OCI-LY3 (cell line): ENCODE data around the gene MPV17L2.

ENCODE experiments used
- EZH2phosphoT487 ChIP-seq: fragments of 200-600 bp; shearing (Covaris generic); IDR thresholded peaks from 2 replicates; pipeline ENCODE4 v1.6.1; 2018; ENCODE audit warnings: antibody characterized with exemption, mixed run types, low read depth
- TF ChIP-seq, protein P1 (sequence below): fragments of 200-600, 300-600 bp; sonication (generic); IDR thresholded peaks from 2 replicates; pipeline ENCODE4 v1.5.1; 2014; ENCODE audit warnings: antibody characterized with exemption, low read length, low read depth

DNA sequence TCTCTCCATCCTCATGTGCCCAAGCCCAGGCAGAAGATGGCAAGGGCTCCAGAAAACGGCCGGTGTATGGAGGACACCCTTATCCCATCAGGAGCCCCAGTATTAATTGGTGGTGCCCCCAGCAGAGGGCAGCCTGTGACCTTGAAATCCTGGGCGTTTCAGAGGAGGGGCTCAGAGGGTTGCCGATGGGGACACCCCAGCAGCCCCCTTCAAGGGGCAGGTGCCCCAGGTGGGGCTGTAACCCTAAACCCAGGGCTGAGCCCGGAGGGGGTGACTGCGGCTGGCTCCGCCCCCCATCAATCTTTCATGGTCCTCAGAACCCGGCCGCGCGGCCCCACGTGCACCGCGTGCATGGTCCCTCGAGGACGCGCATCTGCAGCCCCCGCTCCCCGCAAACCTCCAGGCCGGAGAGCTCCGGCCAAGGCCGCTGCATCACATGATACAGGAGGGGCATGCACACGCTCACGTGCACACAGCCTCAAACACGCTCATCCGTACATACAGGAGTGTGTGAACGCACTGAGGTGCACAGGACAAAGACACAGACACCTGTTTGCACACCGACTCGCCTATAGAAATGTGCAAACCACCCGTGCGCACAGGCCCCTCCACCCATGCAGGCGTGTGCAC lies 9.9 kb downstream of the MPV17L2 start:
- TF ChIP-seq EZH2phosphoT487, result no peak
- TF ChIP-seq, protein P1, sequence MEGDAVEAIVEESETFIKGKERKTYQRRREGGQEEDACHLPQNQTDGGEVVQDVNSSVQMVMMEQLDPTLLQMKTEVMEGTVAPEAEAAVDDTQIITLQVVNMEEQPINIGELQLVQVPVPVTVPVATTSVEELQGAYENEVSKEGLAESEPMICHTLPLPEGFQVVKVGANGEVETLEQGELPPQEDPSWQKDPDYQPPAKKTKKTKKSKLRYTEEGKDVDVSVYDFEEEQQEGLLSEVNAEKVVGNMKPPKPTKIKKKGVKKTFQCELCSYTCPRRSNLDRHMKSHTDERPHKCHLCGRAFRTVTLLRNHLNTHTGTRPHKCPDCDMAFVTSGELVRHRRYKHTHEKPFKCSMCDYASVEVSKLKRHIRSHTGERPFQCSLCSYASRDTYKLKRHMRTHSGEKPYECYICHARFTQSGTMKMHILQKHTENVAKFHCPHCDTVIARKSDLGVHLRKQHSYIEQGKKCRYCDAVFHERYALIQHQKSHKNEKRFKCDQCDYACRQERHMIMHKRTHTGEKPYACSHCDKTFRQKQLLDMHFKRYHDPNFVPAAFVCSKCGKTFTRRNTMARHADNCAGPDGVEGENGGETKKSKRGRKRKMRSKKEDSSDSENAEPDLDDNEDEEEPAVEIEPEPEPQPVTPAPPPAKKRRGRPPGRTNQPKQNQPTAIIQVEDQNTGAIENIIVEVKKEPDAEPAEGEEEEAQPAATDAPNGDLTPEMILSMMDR, result peak; percentile 47
